Measurements from ENCODE around the gene CDS2. TPM values are rescaled to one million over a fixed set of nuclear protein-coding genes. Genes with fewer than 3 reads are reported as not detected.

Gene CDS2
- total and polyA plus RNA-seq, 2 of the 13 experiments (the other 11 are each of a cell fraction or from before 2014, with no cell fraction given): 81.3 to 153 TPM

GRCh38 chr20:5119143-5119434, 7.7 kb upstream of the CDS2 start (continued):
- peak; percentile 100; the same call in 1 of the 2 replicates for TF ChIP-seq BATF2 (CRISPR knock-in tag; IDR thresholded peaks at IDR 0.05)
- TF ChIP-seq SUZ12 (IDR thresholded peaks at IDR 0.05; ENCODE audit: low read depth, low read length): no peak
- no peak; the same call in 1 of the 2 replicates for TF ChIP-seq ZNF746 (CRISPR knock-in tag; IDR thresholded peaks at IDR 0.05)
- no peak for TF ChIP-seq CREB1 (IDR thresholded peaks at IDR 0.05)
- no peak for TF ChIP-seq CREB1 (CRISPR knock-in tag; IDR thresholded peaks at IDR 0.05)
- peak; percentile 99; the same call in 1 of the 2 replicates for TF ChIP-seq ARID2 (CRISPR knock-in tag; IDR thresholded peaks at IDR 0.05; ENCODE audit: borderline replicate concordance)
- TF ChIP-seq ZNF652 (CRISPR knock-in tag; IDR thresholded peaks at IDR 0.05; ENCODE audit: borderline replicate concordance, low read depth): no peak
- TF ChIP-seq ZNF660 (CRISPR knock-in tag; IDR thresholded peaks at IDR 0.05; ENCODE audit: borderline replicate concordance, low read depth): peak; percentile 95
- TF ChIP-seq MIER2 (CRISPR knock-in tag; IDR thresholded peaks at IDR 0.05): no peak
- peak; percentile 96; the same call in 1 of the 2 replicates for TF ChIP-seq FOXM1 (CRISPR knock-in tag; IDR thresholded peaks at IDR 0.05)
- TF ChIP-seq SMARCE1 (IDR thresholded peaks at IDR 0.05; ENCODE audit: borderline replicate concordance): no peak
- peak; percentile 88 for TF ChIP-seq PITX1 (CRISPR knock-in tag; IDR thresholded peaks at IDR 0.05)
- no peak; the same call in 1 of the 2 replicates for TF ChIP-seq ZNF576 (CRISPR knock-in tag; IDR thresholded peaks at IDR 0.05)
- TF ChIP-seq ZMYM2 (CRISPR knock-in tag; IDR thresholded peaks at IDR 0.05): no peak
- TF ChIP-seq HNRNPL (IDR thresholded peaks at IDR 0.05; ENCODE audit: low read depth, low read length): no peak
- peak; percentile 98; the same call in 1 of the 2 replicates for TF ChIP-seq MXD3 (CRISPR knock-in tag; IDR thresholded peaks at IDR 0.05)
- no peak for TF ChIP-seq ZNF556 (CRISPR knock-in tag; IDR thresholded peaks at IDR 0.05; ENCODE audit: borderline replicate concordance)
- TF ChIP-seq E2F5 (CRISPR knock-in tag; conservative IDR thresholded peaks at IDR 0.05): peak; percentile 100
- peak; percentile 87; the same call in 1 of the 2 replicates for TF ChIP-seq TGIF2 (CRISPR knock-in tag; IDR thresholded peaks at IDR 0.05)
- TF ChIP-seq ZBTB20 (CRISPR knock-in tag; IDR thresholded peaks at IDR 0.05; ENCODE audit: borderline replicate concordance, low read depth): no peak
- no peak for TF ChIP-seq FOXC1 (CRISPR knock-in tag; IDR thresholded peaks at IDR 0.05; ENCODE audit: borderline replicate concordance)
- no peak for TF ChIP-seq ATF1 (CRISPR knock-in tag; IDR thresholded peaks at IDR 0.05)
- TF ChIP-seq ARID5B (CRISPR knock-in tag; IDR thresholded peaks at IDR 0.05): no peak
- TF ChIP-seq ZNF879 (CRISPR knock-in tag; IDR thresholded peaks at IDR 0.05): peak; percentile 100; the same call in 1 of the 2 replicates

Data from HepG2 (cell line).